Measurements from ENCODE around the gene DIO1. TPM values are rescaled to one million over a fixed set of nuclear protein-coding genes. Genes with fewer than 3 reads are reported as not detected.

The DIO1 gene
- total and polyA plus RNA-seq, 8 donors, result not detected

DNA sequence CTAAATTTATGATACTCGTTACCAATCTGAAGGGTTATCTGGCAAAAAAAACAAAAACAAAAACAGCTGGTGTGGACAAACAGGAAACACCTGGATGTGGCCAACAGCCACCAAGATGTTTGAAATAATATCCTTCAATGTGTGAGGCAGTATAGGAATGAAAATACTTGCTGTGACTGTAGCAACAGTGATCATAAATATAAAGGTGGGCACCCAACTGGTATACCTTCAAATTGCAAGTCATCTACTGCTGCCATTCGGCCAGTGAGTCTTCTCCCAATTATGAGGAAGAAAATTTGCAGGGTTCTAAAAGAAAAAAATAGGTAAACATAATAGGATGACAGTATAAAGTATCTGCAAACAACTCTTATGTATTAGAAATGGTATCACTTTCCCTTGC is 5.3 kb upstream of the DIO1 start:
- DNase-seq, result no peak
- no peaks in the 10 kb centered on the region for H3K27me3 ChIP-seq
- intact Hi-C loops (cut with DNase I; ENCODE audit: low total_unique reads), result no loop called here
- 30 to 55% (median 34%) methylated on average over 2 of the region's 2 CpGs for WGBS, 5 donors
- peaks cover 6 to 36% (median 35%) of the 10 kb centered on the region in 4 donors for H3K36me3 ChIP-seq
- no peak for TF ChIP-seq POLR2AphosphoS5 (IDR thresholded peaks at IDR 0.05)
- TF ChIP-seq EP300 (IDR thresholded peaks at IDR 0.05), result no peak
- TF ChIP-seq, protein P1, sequence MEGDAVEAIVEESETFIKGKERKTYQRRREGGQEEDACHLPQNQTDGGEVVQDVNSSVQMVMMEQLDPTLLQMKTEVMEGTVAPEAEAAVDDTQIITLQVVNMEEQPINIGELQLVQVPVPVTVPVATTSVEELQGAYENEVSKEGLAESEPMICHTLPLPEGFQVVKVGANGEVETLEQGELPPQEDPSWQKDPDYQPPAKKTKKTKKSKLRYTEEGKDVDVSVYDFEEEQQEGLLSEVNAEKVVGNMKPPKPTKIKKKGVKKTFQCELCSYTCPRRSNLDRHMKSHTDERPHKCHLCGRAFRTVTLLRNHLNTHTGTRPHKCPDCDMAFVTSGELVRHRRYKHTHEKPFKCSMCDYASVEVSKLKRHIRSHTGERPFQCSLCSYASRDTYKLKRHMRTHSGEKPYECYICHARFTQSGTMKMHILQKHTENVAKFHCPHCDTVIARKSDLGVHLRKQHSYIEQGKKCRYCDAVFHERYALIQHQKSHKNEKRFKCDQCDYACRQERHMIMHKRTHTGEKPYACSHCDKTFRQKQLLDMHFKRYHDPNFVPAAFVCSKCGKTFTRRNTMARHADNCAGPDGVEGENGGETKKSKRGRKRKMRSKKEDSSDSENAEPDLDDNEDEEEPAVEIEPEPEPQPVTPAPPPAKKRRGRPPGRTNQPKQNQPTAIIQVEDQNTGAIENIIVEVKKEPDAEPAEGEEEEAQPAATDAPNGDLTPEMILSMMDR (IDR thresholded peaks at IDR 0.05), result no peak
- no peak for TF ChIP-seq POLR2A (IDR thresholded peaks at IDR 0.05)
- no peaks in the 10 kb centered on the region for H3K9me3 ChIP-seq
- peaks cover 10 to 29% (median 18%) of the 10 kb centered on the region in 4 donors for H3K4me1 ChIP-seq
- peak overlapping the region in 4 of 5 donors; percentile 81 to 89 (median 88) for H3K27ac ChIP-seq
- peak overlapping the region; percentile 68 to 96 (median 84) for H3K4me3 ChIP-seq

DNA sequence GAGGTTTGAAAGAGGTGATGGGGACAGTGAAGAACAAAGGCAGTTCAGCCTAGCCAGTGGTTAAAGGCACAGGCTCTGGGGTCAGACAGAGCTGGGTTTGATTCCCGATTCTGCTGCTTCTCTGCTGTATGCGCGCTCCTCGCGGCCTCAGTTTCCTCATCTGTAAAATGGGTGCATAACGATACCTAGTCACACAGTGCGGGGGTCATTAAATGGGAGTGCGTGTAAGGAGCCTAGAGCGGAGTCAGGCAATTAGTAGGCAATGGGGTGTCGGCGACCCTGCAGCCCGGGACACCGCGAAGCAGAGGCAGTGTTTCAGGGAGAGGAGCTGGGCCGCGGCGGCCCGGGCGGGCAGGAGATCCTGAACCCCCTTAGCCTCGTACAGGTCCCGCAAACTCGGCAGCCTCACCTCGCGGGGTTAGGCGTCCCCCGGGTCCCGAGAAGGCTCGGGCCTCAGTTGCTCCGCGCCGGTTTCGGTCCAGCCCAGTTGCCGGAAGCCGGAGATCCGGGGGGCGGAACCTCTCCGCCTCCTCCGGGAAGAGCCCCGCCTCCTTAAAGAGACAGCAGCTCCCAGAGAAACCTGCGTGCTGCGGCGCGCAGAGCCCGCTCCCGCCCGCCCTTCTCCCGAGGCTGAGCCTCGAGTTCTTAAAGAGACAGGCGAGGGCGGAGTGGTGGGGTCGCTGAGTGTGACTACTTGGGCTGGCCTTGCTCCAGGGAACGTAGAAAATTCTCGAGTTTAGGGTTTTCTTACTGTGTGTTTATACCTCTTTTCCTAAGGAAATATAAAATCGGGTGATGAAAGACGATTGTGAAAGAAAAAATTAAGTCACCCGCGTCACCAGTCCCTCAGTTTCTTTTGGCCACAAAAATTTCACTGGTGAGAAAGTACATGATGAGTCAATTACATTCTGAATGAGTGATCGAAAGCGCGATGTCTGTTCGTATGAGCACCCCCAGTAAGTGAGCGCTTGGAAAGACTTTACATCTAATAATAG is 4.4 kb upstream of the DIO1 start, which contains the start of gene YIPF1:
Gene YIPF1, minus strand, starts transcription at position 494 of the 995 bp plus-strand sequence. CDS start 860 bp downstream, outside the sequence.
- H3K27ac ChIP-seq, result peak within 1 kb of the TSS; percentile 78 to 89 (median 87)
- intact Hi-C loops (cut with DNase I; ENCODE audit: low total_unique reads), result loop anchor here (5.0 kb wide), 1 partner anchor 58 kb away; the partner anchor contains the start of genes IFT25 and LRRC42
- DNase-seq, result peak; percentile 92 to 97
- TF ChIP-seq EP300 (IDR thresholded peaks at IDR 0.05) (peak; percentile 17), POLR2AphosphoS5 (IDR thresholded peaks at IDR 0.05) (peak; percentile 47 to 83 (median 73)), POLR2A (IDR thresholded peaks at IDR 0.05) (no peak)
- TF ChIP-seq, protein P1 (IDR thresholded peaks at IDR 0.05), result no peak
- WGBS, 5 donors, result 1 to 4% (median 3%) methylated on average over 26 to 62 of the region's 62 CpGs
- H3K9me3 ChIP-seq, result no peaks in the 10 kb centered on the region
- peaks cover 10 to 36% (median 18%) of the 10 kb centered on the region in 4 donors for H3K4me1 ChIP-seq
- H3K36me3 ChIP-seq, result peaks cover 6 to 32% (median 32%) of the 10 kb centered on the region in 4 donors
- H3K27me3 ChIP-seq, result no peaks in the 10 kb centered on the region
- H3K4me3 ChIP-seq, result peak within 1 kb of the TSS; percentile 68 to 96 (median 84)

DNA sequence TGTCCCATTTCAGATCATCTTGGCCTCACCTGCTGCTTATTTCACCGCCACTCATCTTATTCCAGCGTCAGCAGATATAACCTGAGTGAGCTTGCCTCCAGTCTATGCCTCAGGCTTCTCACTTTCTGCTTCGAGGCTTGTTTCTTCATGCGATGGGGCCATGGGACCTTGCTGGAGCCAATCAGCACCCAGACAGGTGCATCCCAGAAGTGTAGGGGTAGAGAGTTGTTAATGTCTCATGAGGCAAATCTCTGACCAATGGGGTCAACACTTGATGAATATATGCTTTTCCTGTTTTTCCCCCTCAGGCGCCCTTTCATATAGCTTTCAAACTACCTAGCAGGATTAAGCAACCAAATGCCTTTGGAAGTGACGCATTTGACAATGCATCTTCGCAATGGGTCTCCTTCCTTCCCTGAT is 3.5 kb upstream of the DIO1 start:
- H3K36me3 ChIP-seq, result peaks cover 6 to 23% (median 23%) of the 10 kb centered on the region in 4 donors
- WGBS, 5 donors, result 68 to 81% (median 78%) methylated on average over 7 of the region's 7 CpGs
- no peak for TF ChIP-seq EP300 (IDR thresholded peaks at IDR 0.05)
- TF ChIP-seq POLR2A (IDR thresholded peaks at IDR 0.05), result no peak
- TF ChIP-seq POLR2AphosphoS5 (IDR thresholded peaks at IDR 0.05), result no peak
- TF ChIP-seq, protein P1 (IDR thresholded peaks at IDR 0.05), result no peak
- no peaks in the 10 kb centered on the region for H3K9me3 ChIP-seq
- intact Hi-C loops (cut with DNase I; ENCODE audit: low total_unique reads), result loop anchor here (5.0 kb wide), 1 partner anchor 57 kb away; the partner anchor contains the start of genes IFT25 and LRRC42
- peak overlapping the region in 4 of 5 donors; percentile 81 to 89 (median 88) for H3K27ac ChIP-seq
- no peak for DNase-seq
- H3K4me1 ChIP-seq, result peaks cover 10 to 36% (median 18%) of the 10 kb centered on the region in 4 donors
- H3K4me3 ChIP-seq, result peak overlapping the region; percentile 68 to 96 (median 84)
- no peaks in the 10 kb centered on the region for H3K27me3 ChIP-seq

DNA sequence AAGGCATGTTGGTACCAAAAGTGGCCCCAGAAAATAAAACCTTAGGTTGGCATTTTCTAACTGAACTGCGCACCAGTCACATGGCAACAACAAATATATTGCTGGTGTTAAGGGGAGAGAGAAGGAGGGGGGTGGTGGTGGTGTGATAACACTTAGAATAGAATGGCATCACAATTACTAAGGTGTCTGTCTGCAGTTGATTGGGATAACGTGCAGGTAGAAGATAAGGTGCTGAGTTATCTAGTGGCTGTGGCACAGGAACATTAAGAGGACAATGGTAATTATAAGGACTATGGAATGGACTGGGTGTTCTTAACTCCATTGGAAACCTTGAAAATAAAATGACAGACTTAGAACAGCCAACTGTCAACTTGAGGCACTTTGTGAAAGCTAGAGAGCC is 3.0 kb upstream of the DIO1 start:
- no peaks in the 10 kb centered on the region for H3K27me3 ChIP-seq
- DNase-seq, result no peak
- no peak overlapping the region for H3K27ac ChIP-seq
- intact Hi-C loops (cut with DNase I; ENCODE audit: low total_unique reads), result loop anchor here (5.0 kb wide), 1 partner anchor 56 kb away; the partner anchor contains the start of genes IFT25 and LRRC42
- TF ChIP-seq POLR2A (IDR thresholded peaks at IDR 0.05), result no peak
- TF ChIP-seq, protein P1 (IDR thresholded peaks at IDR 0.05), result no peak
- no peak for TF ChIP-seq POLR2AphosphoS5 (IDR thresholded peaks at IDR 0.05)
- TF ChIP-seq EP300 (IDR thresholded peaks at IDR 0.05), result no peak
- 67 to 85% (median 82%) methylated on average over 2 of the region's 2 CpGs for WGBS, 5 donors
- peaks cover 10 to 36% (median 18%) of the 10 kb centered on the region in 4 donors for H3K4me1 ChIP-seq
- no peaks in the 10 kb centered on the region for H3K9me3 ChIP-seq
- H3K36me3 ChIP-seq, result peaks cover 3 to 18% (median 18%) of the 10 kb centered on the region in 4 donors
- no peak overlapping the region for H3K4me3 ChIP-seq

Measured in stomach (tissue), 9 donors.